PC-3 (cell line): ENCODE data around the gene NAA60. TPM values are rescaled to one million over a fixed set of nuclear protein-coding genes. Genes with fewer than 3 reads are reported as not detected.
"Not testable (repeated sequence)": the region's sequence is repeated elsewhere in the genome, so short reads cannot be mapped to it uniquely, and the experiment has no call there.

Experiments
- ATAC-seq: fragments of 200-7000 bp; cut with Tn5 transposase; 2 replicates; pipeline ENCODE4 v1.9.1; 2020; ENCODE audit warnings: mild to moderate bottlenecking, moderate library complexity
- BruUV-seq: library from RNA; stranded (reverse); fragments of 400-500 nt; replicated peaks from 2 replicates; lab custom pipeline; 2021; lab: Mats Ljungman, UMichigan
- CTCF ChIA-PET: fragments of 300-600 bp; sonication (Branson Sonifier 250); formaldehyde crosslinking; loops from one replicate; lab custom pipeline; 2022; ENCODE audit warnings: antibody characterized with exemption; lab: Charles Lee
- POLR2A ChIA-PET: fragments of 300-600 bp; sonication (Branson Sonifier 250); formaldehyde crosslinking; loops from one replicate; lab custom pipeline; 2022; ENCODE audit warnings: antibody characterized with exemption; ENCODE audit not compliant: unreplicated experiment; lab: Charles Lee
- DNase-seq: peaks from one replicate; pipeline ENCODE4 v3.0.0-alpha.2; 2015
- H2AFZ ChIP-seq: fragments of 300-600 bp; sonication (generic); 2 replicates; pipeline ENCODE4 v1.6.0; 2016; ENCODE audit warnings: antibody characterized with exemption, low read length
- H3F3A ChIP-seq: fragments of 300-600 bp; sonication (generic); one replicate; pipeline ENCODE4 v1.6.0; 2017; ENCODE audit warnings: antibody characterized with exemption, low read length, control low read depth, mild to moderate bottlenecking; ENCODE audit not compliant: unreplicated experiment
- H3K27ac ChIP-seq: fragments of 300-600 bp; sonication (generic); 2 replicates; pipeline ENCODE4 v1.5.1; 2016; ENCODE audit warnings: mild to moderate bottlenecking, low read length
- H3K27me3 ChIP-seq: fragments of 300-600 bp; sonication (generic); 2 replicates; pipeline ENCODE4 v1.6.1; 2016; ENCODE audit warnings: low read length, mixed read lengths
- H3K36me3 ChIP-seq: fragments of 300-600 bp; sonication (generic); 2 replicates; pipeline ENCODE4 v1.6.1; 2016; ENCODE audit warnings: low read depth, mixed run types, low read length, mixed read lengths
- H3K4me1 ChIP-seq: fragments of 300-600 bp; sonication (generic); 2 replicates; pipeline ENCODE4 v1.5.1; 2016; ENCODE audit warnings: low read length; ENCODE audit not compliant: insufficient read depth
- H3K4me2 ChIP-seq: fragments of 300-600 bp; sonication (generic); 2 replicates; pipeline ENCODE4 v1.6.0; 2016; ENCODE audit warnings: low read length
- H3K4me3 ChIP-seq: fragments of 300-600 bp; sonication (generic); 2 replicates; pipeline ENCODE4 v1.5.1; 2016; ENCODE audit warnings: mild to moderate bottlenecking, low read length, mixed read lengths
- H3K79me2 ChIP-seq: fragments of 300-600 bp; sonication (generic); 2 replicates; pipeline ENCODE4 v1.6.1; 2017; ENCODE audit warnings: low read length, mixed read lengths
- H3K9ac ChIP-seq: fragments of 300-600 bp; sonication (generic); 2 replicates; pipeline ENCODE4 v1.6.0; 2016; ENCODE audit warnings: mild to moderate bottlenecking, low read length
- H3K9me2 ChIP-seq: fragments of 300-600 bp; sonication (generic); replicated peaks from 2 replicates; pipeline ENCODE4 v1.6.1; 2016; ENCODE audit warnings: mixed run types, low read length, mixed read lengths
- H3K9me3 ChIP-seq: fragments of 300-600 bp; sonication (generic); 2 replicates; pipeline ENCODE4 v1.6.1; 2016; ENCODE audit warnings: low read length, mixed read lengths
- H4K20me1 ChIP-seq: fragments of 300-600 bp; sonication (generic); 2 replicates; pipeline ENCODE4 v1.6.1; 2016; ENCODE audit warnings: low read length, mixed read lengths
- CTCF ChIP-seq: fragments of 300-600 bp; sonication (generic); conservative IDR thresholded peaks from 2 replicates; pipeline ENCODE4 v1.5.1; 2017; ENCODE audit warnings: antibody characterized with exemption, low read depth, mild to moderate bottlenecking, low read length
- EZH2 ChIP-seq: fragments of 300-600 bp; sonication (generic); IDR thresholded peaks from one replicate; pipeline ENCODE4 v1.6.1; 2017; ENCODE audit warnings: antibody characterized with exemption, mild to moderate bottlenecking, low read length; ENCODE audit not compliant: unreplicated experiment
- EZH2phosphoT487 ChIP-seq: fragments of 300-600 bp; sonication (generic); IDR thresholded peaks from 2 replicates; pipeline ENCODE4 v1.6.1; 2018; ENCODE audit warnings: mild to moderate bottlenecking, antibody characterized with exemption, low read length, borderline replicate concordance
- intact Hi-C: fragments of 100-400 bp; cut with micrococcal nuclease; formaldehyde crosslinking; loops from 2 replicates; pipeline ENCODE4 v1.9.0; 2023
- total RNA-seq: library from RNA; depleted of rRNA; stranded (reverse); fragments of >200 nt; gene quantifications from 2 replicates; pipeline ENCODE4 v1.2.3, GENCODE V29; 2014

Gene NAA60
- total RNA-seq, 1 experiment from 2014 or later = 7.6 TPM

DNA sequence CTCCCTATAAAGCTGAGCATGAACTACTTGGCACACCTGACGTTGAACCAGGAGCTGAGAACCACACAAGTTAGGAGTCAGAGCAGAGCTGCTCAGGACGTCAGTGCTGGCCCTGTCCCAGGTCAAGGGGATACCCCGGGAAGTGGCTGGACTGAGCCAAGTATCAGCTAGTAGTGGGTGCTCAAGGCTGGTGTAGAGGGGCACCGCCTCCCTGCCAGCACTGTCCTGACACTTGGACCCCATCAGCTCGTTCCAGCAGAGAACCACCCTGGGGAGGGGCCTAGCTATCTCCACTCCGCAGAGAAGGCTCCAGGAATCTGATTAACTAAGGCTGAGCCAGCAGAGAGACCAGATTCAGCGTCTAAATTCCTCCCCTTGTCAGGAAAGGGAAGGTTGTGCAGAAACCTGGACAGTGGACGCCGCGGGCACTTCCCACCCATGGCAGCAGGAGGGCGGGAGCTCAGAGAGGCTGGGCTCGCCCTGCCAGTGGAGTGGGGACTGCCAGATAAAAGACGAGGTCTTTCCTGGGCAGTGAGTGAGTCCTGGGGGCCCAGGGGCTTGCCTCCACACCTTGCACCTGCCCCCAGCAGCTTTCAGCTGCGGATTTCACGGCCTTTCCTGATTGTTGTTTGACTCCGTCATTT is 30.8 kb downstream of the NAA60 start:
- Histone ChIP-seq H3K36me3 (no peaks in the 10 kb centered on the region), H3F3A (no peaks in the 10 kb centered on the region), H3K4me3 (no peak overlapping the region), H3K79me2 (peaks cover 40% of the 10 kb centered on the region), H3K27ac (no peak overlapping the region), H2AFZ (no peak overlapping the region), H3K4me1 (no peaks in the 10 kb centered on the region), H4K20me1 (no peaks in the 10 kb centered on the region), H3K27me3 (no peaks in the 10 kb centered on the region), H3K4me2 (no peak overlapping the region), H3K9me2 (no peaks in the 10 kb centered on the region), H3K9ac (no peak overlapping the region), H3K9me3 (no peaks in the 10 kb centered on the region)
- intact Hi-C loops = no loop called here
- CTCF ChIA-PET = no interaction called here
- no peak for DNase-seq
- POLR2A ChIA-PET = no interaction called here
- no TSS peak for BruUV-seq
- no peak for TF ChIP-seq EZH2
- no peak for TF ChIP-seq EZH2phosphoT487
- no peak for TF ChIP-seq CTCF
- ATAC-seq = no peak

- BruUV-seq, H3F3A ChIP-seq, H3K9ac ChIP-seq, H2AFZ ChIP-seq, CTCF ChIA-PET, H3K27ac ChIP-seq, H3K9me3 ChIP-seq, POLR2A ChIA-PET, DNase-seq, H3K4me3 ChIP-seq, H4K20me1 ChIP-seq, intact Hi-C loops, H3K4me1 ChIP-seq, H3K27me3 ChIP-seq, H3K36me3 ChIP-seq, ATAC-seq, H3K4me2 ChIP-seq, H3K9me2 ChIP-seq: not testable (repeated sequence)
- peaks cover 35% of the 10 kb centered on the region for H3K79me2 ChIP-seq
Observed at GRCh38 chr16:3474870-3475269, 31.4 kb downstream of the NAA60 start.

- ATAC-seq (no peak), DNase-seq (no peak)
- Histone ChIP-seq H3K9me3 (no peaks in the 10 kb centered on the region), H3K4me3 (no peak overlapping the region), H3K36me3 (no peaks in the 10 kb centered on the region; the same call in 1 of the 2 replicates), H3K9me2 (no peaks in the 10 kb centered on the region), H3K27me3 (no peaks in the 10 kb centered on the region), H3F3A (no peaks in the 10 kb centered on the region), H3K27ac (no peak overlapping the region), H3K9ac (no peak overlapping the region), H4K20me1 (no peaks in the 10 kb centered on the region), H2AFZ (no peak overlapping the region), H3K4me1 (no peaks in the 10 kb centered on the region), H3K79me2 (peaks cover 26% of the 10 kb centered on the region), H3K4me2 (no peak overlapping the region)
- TF ChIP-seq EZH2phosphoT487 (no peak), CTCF (no peak), EZH2 (no peak)
- CTCF ChIA-PET = no interaction called here
- POLR2A ChIA-PET = no interaction called here
- intact Hi-C loops = no loop called here
- BruUV-seq = no TSS peak
Observed at GRCh38 chr16:3475604-3476375, 32.3 kb downstream of the NAA60 start.
